Epidermal melanocyte (primary cell): ENCODE measurements around the gene KLF2.

Experiments used
- DNase-seq: peaks from one replicate; pipeline ENCODE4 v3.0.0; 2011; ENCODE audit warnings: low spot score; ENCODE audit not compliant: insufficient read length

The KLF2 gene

GRCh38 chr19:16306728-16307402 is 17.8 kb upstream of the KLF2 start:
- DNase-seq = no peak

- no peak for DNase-seq
Measured at GRCh38 chr19:16308081-16308480, 16.5 kb upstream of the KLF2 start.

DNA sequence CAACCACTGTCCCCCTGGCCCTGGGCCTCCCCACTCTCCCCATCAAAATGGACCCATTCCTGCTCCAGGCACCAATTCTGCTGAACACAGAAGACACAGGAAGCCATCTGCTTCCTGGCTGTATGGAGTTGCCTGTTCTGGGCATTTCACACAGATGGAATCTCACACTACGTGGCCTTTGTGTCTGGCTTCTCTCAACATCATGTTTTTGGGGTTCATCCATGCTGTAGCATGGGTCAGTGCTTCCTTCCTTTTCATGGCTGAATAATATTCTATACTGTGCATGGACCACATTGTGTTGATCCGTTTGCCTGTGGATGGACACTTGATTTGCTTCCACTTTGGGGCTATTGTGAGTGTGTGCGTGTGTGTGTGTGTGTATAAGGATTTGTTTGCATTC is 15.0 kb upstream of the KLF2 start:
- DNase-seq = no peak

DNA sequence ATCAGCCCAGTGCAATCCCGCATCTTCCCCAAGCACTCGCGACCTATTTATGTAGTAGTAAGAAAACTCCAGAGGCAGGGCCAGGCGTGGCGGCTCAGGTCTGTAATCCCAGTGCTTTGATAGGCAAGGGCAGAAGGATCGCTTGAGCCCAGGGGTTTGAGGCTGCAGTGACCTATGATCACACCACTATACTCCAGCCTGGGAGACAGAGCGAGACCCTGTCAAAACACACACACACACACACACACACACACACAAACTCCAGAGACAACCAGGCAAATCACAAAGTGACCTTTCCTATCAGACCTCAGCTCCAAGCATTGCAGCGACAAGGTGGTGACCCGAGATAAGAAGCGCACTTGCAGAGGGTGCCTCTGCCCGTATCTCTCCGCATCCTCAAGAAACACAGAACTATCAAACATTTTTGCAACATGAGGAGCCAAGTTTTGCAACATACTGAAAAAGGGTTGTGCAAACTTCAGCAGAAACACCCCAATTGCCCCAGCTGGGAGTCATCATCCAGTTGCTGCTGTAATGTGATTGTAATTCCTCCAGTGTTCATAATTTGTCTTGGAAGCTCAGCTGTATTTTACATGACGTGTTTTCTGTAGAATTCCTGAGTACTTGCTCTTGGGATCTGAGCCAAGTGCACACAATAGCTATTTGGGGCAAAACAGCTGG is 8.7 kb upstream of the KLF2 start:
- peak; percentile 82 for DNase-seq

DNA sequence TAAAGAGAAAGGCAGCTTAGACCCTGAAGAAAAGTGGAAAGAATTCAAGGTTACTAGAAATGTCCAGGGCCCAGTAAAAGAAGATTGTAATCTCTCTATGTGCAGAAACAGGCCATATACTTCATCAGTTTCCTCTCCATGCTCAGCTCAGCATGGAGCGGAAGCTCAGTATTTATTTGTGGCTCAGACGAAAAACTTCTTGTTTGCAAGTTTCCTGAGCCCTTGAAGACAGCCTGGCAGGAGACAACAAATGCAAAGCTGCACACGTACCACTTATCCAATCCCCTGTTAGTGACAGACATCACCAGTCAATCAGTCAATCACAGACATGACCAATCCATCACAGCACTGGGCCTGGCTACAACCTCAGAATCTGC is 8.1 kb upstream of the KLF2 start:
- no peak for DNase-seq

GRCh38 chr19:16319481-16319880 is 5.1 kb upstream of the KLF2 start:
- no peak for DNase-seq

DNA sequence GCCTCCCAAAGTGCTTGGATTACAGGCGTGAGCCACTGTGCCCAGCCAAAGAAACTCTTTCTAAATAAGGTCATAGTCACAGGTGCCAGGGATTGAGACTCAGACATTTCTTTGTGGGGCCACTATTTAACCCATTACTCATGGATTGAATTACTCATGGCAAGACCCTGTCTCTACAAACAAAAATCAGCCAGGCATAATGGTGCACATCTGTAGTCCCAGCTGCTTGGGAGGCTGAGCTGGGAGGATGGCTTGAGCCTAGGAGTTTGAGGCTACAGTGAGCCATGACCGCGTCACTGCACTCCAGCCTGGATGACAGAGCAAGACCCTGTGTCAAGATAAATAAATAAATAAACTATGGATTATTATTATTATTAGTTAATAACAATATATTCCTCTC is 3.6 kb upstream of the KLF2 start:
- DNase-seq = no peak

GRCh38 chr19:16325161-16325527 is 518 bp downstream of the KLF2 start:
- no peak for DNase-seq

- DNase-seq = no peak
Measured at GRCh38 chr19:16325641-16326400, 1.2 kb downstream of the KLF2 start.

DNA sequence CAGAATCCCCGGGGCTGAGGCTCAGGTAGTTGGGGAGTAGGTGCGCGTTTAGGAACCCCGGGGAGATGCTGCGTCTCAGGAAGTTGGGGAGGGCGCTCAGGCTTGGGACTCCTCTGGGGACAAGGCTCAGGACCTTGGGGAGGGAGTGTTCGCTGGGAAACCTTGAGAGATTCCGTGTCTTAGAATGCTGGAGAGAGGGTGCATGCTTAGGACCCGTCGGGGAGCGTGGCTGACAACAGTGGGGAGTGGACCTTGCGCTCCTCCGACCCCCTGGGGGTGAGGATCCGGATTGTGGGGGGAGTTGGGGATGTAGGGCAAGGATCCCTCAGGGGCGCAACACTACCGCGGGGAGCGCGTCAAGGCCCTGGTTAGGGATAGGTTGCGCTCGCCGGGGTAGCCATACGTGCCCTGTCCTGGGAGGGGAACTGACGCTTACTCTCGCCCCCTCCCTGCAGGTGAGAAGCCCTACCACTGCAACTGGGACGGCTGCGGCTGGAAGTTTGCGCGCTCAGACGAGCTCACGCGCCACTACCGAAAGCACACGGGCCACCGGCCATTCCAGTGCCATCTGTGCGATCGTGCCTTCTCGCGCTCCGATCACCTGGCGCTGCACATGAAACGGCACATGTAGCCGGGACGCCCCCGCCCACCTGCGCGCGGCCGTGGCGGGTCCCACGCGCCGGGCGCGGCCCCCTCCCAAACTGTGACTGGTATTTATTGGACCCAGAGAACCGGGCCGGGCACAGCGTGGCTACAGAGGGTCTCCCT is 2.0 kb downstream of the KLF2 start:
- DNase-seq = no peak

- DNase-seq = no peak
Measured at GRCh38 chr19:16327169-16327475, 2.5 kb downstream of the KLF2 start.

- DNase-seq = no peak
Measured at GRCh38 chr19:16327501-16327900, 2.9 kb downstream of the KLF2 start.

DNA sequence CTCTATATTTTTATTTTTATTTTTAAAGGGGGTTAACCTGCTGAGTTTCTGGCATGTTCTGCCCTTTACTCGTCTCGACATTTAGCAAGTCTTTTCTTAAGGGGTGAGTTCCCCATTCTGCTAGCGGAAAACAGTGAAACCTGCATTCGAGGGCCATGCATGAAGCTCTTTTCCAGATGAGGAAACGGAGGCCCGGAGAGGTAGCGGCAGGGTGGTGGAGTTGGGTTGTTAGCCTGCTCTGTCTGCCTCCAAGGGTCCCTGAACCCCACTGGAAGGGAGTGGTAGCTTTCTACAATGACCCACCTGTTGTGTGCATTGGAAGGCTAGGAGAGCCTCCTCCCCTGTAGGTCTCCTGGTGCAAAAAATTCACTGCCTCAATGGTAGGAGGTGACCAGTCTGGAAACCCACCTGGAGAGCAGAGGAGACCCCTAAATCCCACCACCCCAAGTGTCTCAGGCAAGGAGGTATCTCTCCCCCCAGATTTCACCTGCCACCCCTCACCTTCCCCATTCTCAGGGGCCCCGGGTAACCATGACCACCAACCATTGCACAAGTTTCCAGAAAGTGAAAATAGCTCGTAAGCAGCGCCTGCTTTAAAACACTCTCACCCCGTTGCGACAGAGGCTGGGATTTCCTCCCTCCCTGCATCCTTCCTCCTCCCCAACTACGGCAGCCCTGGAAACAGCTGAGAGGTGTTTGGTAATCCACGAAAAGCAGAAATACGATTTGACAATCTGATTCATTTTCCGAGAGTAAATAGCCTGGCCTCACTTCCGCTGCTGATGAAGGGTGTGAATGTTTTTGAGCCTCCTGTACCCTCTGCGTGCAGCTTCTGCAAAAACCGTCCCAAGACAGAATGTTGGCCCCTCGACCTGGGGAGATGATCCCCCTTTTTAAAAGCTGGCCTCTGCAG is 3.5 kb downstream of the KLF2 start:
- no peak for DNase-seq

DNA sequence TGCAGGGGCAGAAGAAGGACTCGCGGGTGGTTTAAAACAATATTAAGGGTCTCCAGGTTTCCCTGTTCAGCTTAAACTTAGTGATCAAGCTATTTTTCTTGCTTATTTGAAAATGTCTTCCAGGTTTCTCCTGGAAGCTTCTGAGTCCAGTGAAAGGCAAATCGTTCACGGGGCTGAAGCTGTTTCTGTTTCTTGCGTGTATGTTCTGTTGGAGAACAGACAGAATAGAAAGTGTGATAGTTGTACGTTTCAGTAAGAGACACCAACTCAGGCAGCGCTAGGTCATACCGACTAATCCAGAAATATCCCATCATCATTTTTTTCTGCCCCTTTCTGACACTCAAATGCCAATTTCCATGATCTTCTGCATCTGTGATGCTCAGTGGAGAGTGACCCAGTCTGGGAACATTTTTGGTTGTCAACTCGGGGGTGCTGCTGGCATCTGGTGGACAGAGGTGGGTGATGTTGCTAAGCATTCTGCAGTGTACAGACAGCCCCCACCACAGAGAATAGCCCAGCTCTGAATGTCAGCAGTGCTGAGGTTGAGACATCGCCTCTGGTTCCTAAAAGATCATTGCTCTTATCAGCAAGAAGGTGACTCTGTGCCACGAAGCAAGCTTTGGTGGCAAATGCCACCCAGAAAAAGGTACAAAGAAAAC is 4.3 kb downstream of the KLF2 start:
- no peak for DNase-seq

- no peak for DNase-seq
Measured at GRCh38 chr19:16330368-16330801, 5.8 kb downstream of the KLF2 start.

- no peak for DNase-seq
Measured at GRCh38 chr19:16330806-16331690, 6.4 kb downstream of the KLF2 start.

DNA sequence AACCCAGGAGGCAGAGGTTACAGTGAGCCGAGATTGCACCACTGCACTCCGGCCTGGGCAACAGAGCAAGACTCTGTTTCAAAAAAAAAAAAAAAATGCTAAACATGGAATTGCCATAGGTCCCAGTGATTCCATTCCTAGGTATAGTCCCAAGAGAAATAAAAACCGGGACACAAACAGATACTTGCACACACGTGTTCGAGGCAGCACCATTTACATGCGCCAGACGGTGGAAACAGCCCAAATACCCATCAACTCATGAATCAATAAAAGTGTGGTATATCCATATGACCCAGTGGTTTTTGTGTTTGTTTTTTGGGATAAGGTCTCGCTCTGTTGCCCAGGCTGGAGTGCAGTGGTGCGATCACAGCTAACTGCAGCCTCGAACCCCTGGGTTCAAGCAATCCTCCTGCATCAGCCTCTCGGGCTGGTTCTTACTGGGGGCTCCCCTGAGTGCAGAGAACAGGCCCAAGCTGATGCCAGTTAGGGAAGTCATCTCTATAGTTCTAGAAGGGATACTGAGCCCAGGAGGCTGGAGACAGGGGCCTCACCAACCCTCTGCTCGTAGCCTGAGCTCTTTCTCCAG is 8.5 kb downstream of the KLF2 start:
- DNase-seq = no peak

DNA sequence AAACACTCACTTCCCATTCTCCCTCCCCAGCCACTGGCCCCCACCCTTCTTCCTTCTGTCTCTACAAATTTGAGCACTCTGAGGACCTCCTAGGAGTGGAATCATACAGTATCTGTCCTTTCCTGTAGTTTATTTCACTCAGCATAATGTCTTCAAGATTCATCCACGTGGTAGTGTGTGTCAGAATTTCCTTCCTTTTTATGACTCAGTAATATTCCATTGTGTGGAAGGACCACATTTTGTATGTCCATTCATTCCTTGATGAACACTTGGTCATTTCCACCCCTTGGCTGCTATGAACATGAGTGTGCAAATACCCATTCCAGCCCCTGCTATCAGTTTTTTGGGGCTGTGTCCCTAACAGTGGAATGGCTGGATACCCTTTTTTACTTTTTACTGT is 9.8 kb downstream of the KLF2 start:
- no peak for DNase-seq

- DNase-seq = no peak
Measured at GRCh38 chr19:16335226-16335625, 10.6 kb downstream of the KLF2 start.
